Heart left ventricle (tissue), 16 donors: Measurements from ENCODE around the gene CLN3. TPM values are rescaled to one million over a fixed set of nuclear protein-coding genes. Genes with fewer than 3 reads are reported as not detected.
"Not testable (repeated sequence)": the region's sequence is repeated elsewhere in the genome, so short reads cannot be mapped to it uniquely, and the experiment has no call there.

Experiments
- ATAC-seq, 4 donors: fragments of 200-7000 bp; cut with Tn5 transposase; one replicate each; pipeline ENCODE4 v1.9.1; 2020 to 2022; ENCODE audit warnings: moderate library complexity in 4 of 4, mild to moderate bottlenecking in 3 of 4, moderate number of reproducible peaks in 1 of 4
- DNase-seq, 5 donors: peaks; one replicate each; pipeline ENCODE4 v3.0.0-alpha.2; 2020
- H3K27ac ChIP-seq, 12 donors: fragments of 200-600 bp; sonication (generic) in 4 of 12; one replicate each; pipeline versions ENCODE4 v1.5.0 to v1.8.0; 2016 to 2022; ENCODE audit warnings: mild to moderate bottlenecking in 2 of 12
- H3K27me3 ChIP-seq, 9 donors: fragments of 200-600 bp; sonication (generic) in 2 of 9; one replicate each; pipeline versions ENCODE4 v1.5.1 to v1.8.0; 2016 to 2022; ENCODE audit warnings: mild to moderate bottlenecking in 3 of 9
- H3K36me3 ChIP-seq, 9 donors: fragments of 200-600 bp; sonication (generic) in 2 of 9; one replicate each; pipeline versions ENCODE4 v1.5.0 to v1.8.0; 2018 to 2022; ENCODE audit warnings: mild to moderate bottlenecking in 2 of 9
- H3K4me1 ChIP-seq, 12 donors: fragments of 200-600 bp; sonication (generic) in 4 of 12; one replicate each; pipeline versions ENCODE4 v1.5.0 to v1.8.0; 2016 to 2022; ENCODE audit warnings: mild to moderate bottlenecking in 3 of 12
- H3K4me3 ChIP-seq, 12 donors: fragments of 200-600 bp; sonication (generic) in 4 of 12; one replicate each; pipeline versions ENCODE4 v1.5.0 to v1.8.0; 2017 to 2022; ENCODE audit warnings: mild to moderate bottlenecking in 9 of 12, moderate library complexity in 4 of 12
- H3K9me3 ChIP-seq, 12 donors: fragments of 200-600 bp; sonication (generic) in 4 of 12; one replicate each; pipeline versions ENCODE4 v1.5.0 to v1.8.0; 2016 to 2022; ENCODE audit warnings: mild to moderate bottlenecking in 1 of 12
- POLR2A ChIP-seq, 2 donors: fragments of 450-650 bp; IDR thresholded peaks; one replicate each; pipeline ENCODE4 v1.6.1; 2017; ENCODE audit warnings: antibody characterized with exemption in 2 of 2, mild to moderate bottlenecking in 2 of 2, moderate library complexity in 2 of 2
- WGBS, 4 donors: extraction: QIAGEN DNeasy Blood & Tissue Kit in 2 of 4; methylation state at CpG; one replicate each; pipeline versions ENCODE4 v1.1.5 to v1.1.7; 2013 to 2018; 5-methylcytosine and 5-hydroxymethylcytosine counted together
- intact Hi-C, 10 donors: fragments of 100-400 bp; cut with DNase I; formaldehyde crosslinking; loops; one replicate each; pipeline versions ENCODE4 v1.11.1 to v1.14.2; 2022
- polyA plus RNA-seq, 2 donors: library from polyadenylated mRNA; stranded (reverse); fragments of 200-250 nt; gene quantifications; one replicate each; pipeline ENCODE4 v1.2.3, GENCODE V29; 2013
- total RNA-seq, 9 donors: library from RNA; depleted of rRNA in 2 of 9; stranded (reverse); fragments of >200 nt in 2 of 9; fragmentation: NEBNext Ultra II Directional in 3 of 9; extraction: Animal tissue kit (Norgen Biotek cat#: 25700) in 3 of 9; gene quantifications; one replicate each; pipeline versions ENCODE4 v1.1.0 to v1.2.4, GENCODE V29; 2016 to 2023
- TF ChIP-seq, protein P1 (sequence below), 12 donors: fragments of 200-600 bp; sonication (generic) in 4 of 12; IDR thresholded peaks; one replicate each; pipeline versions ENCODE4 v1.5.0 to v1.8.0; 2018 to 2022; ENCODE audit warnings: antibody characterized with exemption in 12 of 12, mild to moderate bottlenecking in 5 of 12
- donor health status: ischemic (EF 13 %, LVEDD 7.1; RV severe dilation, severe dysfunction).
- donor health status: healthy with polysubstance abuse.
- donor health status: DM: no; HTN: yes; CAD: no.
- donor health status: DM: no; HTN: no; CAD: no.
- donor health status: ischemic (EF 25% LVEDD 6.9; RV normal size, moderate dysfunction).
- donor health status: ischemic (EF 25% LVEDD 5.7; RV mildly dilated, moderate dysfunction).
- donor health status: healthy.
- donor health status: DM: yes; HTN: yes; CAD: no.
- donor health status: ischemic (EF 35%, LVEDD 5.7; RV mildly dilated, moderate dysfunction).
- donor health status: nonischemic (EF 11% LVEDD 7.7; RV severe dilation, severe dysfunction).
- donor health status: DM: yes; HTN: yes; CAD: no.
- donor health status: PGD.
- donor health status: ischemic (EF 29% LVEDD 5.4; RV normal size, mild dysfunction).
- donor health status: nonischemic (EF 23%, LVEDD 6.1; RV moderate dilation, normal function).

Gene CLN3
- total and polyA plus RNA-seq, 11 donors: 8.8 to 23.9 (median 14.2) TPM

- no peaks in the 10 kb centered on the region for H3K27me3 ChIP-seq
- no peaks in the 10 kb centered on the region for H3K4me1 ChIP-seq
- 93 to 97% (median 95%) methylated on average over 8 of the region's 8 CpGs for WGBS, 4 donors
- intact Hi-C loops: loop anchor here in 1 of 10 donors (10.0 kb wide), 1 partner anchor 71 kb away; no protein-coding TSS in a partner anchor
- H3K4me3 ChIP-seq: no peak overlapping the region
- TF ChIP-seq, protein P1, sequence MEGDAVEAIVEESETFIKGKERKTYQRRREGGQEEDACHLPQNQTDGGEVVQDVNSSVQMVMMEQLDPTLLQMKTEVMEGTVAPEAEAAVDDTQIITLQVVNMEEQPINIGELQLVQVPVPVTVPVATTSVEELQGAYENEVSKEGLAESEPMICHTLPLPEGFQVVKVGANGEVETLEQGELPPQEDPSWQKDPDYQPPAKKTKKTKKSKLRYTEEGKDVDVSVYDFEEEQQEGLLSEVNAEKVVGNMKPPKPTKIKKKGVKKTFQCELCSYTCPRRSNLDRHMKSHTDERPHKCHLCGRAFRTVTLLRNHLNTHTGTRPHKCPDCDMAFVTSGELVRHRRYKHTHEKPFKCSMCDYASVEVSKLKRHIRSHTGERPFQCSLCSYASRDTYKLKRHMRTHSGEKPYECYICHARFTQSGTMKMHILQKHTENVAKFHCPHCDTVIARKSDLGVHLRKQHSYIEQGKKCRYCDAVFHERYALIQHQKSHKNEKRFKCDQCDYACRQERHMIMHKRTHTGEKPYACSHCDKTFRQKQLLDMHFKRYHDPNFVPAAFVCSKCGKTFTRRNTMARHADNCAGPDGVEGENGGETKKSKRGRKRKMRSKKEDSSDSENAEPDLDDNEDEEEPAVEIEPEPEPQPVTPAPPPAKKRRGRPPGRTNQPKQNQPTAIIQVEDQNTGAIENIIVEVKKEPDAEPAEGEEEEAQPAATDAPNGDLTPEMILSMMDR (IDR thresholded peaks at IDR 0.05): no peak
- TF ChIP-seq POLR2A (IDR thresholded peaks at IDR 0.05): no peak
- H3K27ac ChIP-seq: no peak overlapping the region
- ATAC-seq (no peak), DNase-seq (no peak)
- H3K9me3 ChIP-seq: no peaks in the 10 kb centered on the region
- H3K36me3 ChIP-seq: peaks cover 0 to 62% (median 48%) of the 10 kb centered on the region in 9 donors
Observed at GRCh38 chr16:28473714-28474265, 18.1 kb downstream of the CLN3 start.

DNA sequence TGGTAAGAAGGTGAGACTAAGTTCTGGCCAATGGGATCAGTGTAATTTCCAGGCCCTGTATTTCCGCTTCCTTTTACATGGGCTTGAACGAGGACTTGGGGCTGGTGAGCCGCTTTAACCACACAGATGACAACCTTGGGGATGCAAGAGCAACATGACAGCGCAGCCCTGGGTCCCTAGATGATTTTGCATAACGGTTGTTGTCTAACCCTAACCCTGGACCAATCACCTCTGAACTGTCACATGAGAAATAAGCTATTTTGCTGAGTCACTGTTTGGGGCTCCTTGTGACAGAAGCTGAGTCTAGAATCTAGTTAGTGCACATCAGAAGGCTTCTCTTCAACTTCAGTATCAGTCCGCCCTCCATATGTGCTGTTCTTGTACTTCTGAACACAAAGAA, 44.8 kb downstream of the CLN3 start:
- H3K9me3 ChIP-seq, H3K27ac ChIP-seq, H3K27me3 ChIP-seq, ATAC-seq, H3K4me3 ChIP-seq, DNase-seq, H3K4me1 ChIP-seq, H3K36me3 ChIP-seq, intact Hi-C loops: not testable (repeated sequence)
- WGBS, 4 donors: no CpG with 5 or more reads among the region's 6 CpGs

- H3K4me1 ChIP-seq, H3K27ac ChIP-seq, H3K36me3 ChIP-seq, ATAC-seq, intact Hi-C loops, H3K27me3 ChIP-seq, DNase-seq, H3K9me3 ChIP-seq, H3K4me3 ChIP-seq: not testable (repeated sequence)
- WGBS, 4 donors: no CpG with 5 or more reads among the region's 4 CpGs
Observed at GRCh38 chr16:28446388-28446787, 45.5 kb downstream of the CLN3 start.

DNA sequence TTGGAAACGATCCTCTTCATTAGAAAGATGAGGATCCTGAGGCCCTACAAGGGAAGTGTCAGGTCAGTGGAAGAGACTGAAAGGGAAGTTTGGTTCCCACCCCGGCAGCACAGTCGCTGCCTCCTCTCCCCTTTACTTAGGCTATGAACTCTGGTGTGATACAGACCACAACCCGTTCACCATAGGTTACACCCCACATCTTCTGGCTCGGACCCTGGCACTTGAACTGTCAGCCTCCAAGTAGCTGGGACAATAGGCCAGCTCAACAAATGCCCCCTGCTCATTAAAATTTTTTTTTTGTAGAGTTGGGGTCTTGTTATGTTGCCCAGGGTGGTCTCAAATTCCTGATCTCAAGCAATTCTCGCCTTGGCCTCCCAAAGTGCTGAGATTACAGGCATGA, 47.9 kb downstream of the CLN3 start:
- ATAC-seq, H3K4me3 ChIP-seq, H3K9me3 ChIP-seq, H3K36me3 ChIP-seq, intact Hi-C loops, H3K4me1 ChIP-seq, H3K27ac ChIP-seq, H3K27me3 ChIP-seq: not testable (repeated sequence)
- peak in 2 of 5 donors; percentile 3 to 24 for DNase-seq
- WGBS, 4 donors: 72 to 77% (median 75%) methylated on average over 3 to 4 of the region's 6 CpGs

DNA sequence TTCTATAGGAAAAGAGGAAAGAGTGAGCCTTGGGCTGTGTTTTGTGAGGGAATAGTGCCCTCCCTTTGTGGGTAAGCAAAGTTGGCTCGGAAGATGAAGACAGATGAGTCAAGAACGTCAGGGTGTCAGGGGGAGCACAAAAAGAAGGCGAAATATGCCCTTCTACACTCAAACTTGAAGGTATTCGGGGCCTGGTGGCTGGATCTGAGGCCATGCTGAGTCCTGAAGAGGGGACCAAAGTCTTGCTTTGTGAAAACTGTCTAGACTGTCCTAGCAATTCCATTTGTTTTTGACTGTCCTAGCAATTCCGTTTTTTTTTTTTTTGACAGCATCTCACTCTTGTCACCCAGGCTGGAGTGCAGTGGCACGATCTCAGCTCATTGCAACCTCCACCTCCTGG, 53.0 kb downstream of the CLN3 start:
- ATAC-seq, H3K27ac ChIP-seq, H3K4me1 ChIP-seq, H3K4me3 ChIP-seq, intact Hi-C loops, H3K27me3 ChIP-seq, H3K9me3 ChIP-seq, H3K36me3 ChIP-seq: not testable (repeated sequence)
- 57 to 82% (median 78%) methylated on average over 3 to 4 of the region's 6 CpGs for WGBS, 4 donors
- DNase-seq: peak in 1 of 5 donors; percentile 11

DNA sequence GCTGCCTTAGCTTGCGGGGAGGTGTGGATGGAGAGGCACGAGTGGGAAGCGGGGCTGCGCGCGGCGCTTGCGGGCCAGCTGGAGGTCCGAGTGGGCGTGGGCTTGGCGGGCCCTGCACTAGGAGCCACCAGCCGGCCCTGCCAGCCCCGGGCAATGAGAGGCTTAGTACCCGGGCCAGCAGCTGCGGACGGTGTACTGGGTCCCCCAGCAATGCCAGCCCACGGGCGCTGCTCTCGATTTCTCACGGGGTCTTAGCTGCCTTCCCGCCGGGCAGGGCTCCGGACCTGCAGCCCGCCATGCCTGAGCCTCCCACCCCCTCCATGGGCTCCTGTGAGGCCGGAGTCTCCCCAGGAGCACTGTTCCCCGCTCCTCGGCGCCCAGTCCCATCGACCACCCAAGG, 56.5 kb downstream of the CLN3 start:
- H3K36me3 ChIP-seq, H3K9me3 ChIP-seq, H3K4me3 ChIP-seq, H3K27ac ChIP-seq, H3K4me1 ChIP-seq, ATAC-seq, H3K27me3 ChIP-seq, intact Hi-C loops: not testable (repeated sequence)
- DNase-seq: peak in 2 of 5 donors; percentile 6 to 40
- 95 to 96% (median 96%) methylated on average over 9 to 21 of the region's 29 CpGs; no CpG with 5 or more reads in 1 of the 4 donors for WGBS, 4 donors

Other genes with a start within 250 kb of the CLN3 start
- 1 to 10 TPM in 8 of 9 donors, under 1 TPM in 1; 0.94 to 6.1 (median 2.4) TPM for gene SBK1, start 199.5 kb downstream of the CLN3 start, total RNA-seq
- 1 to 10 TPM in 1 of 2 donors, under 1 TPM in 1; 0.69 to 2.9 TPM for gene SBK1, start 199.5 kb downstream of the CLN3 start, polyA plus RNA-seq
- gene NPIPB6, start 128.6 kb downstream of the CLN3 start, total RNA-seq: 1 to 10 TPM in 1 of 9 donors, under 1 TPM in 4, not detected in 4; 0.58 to 1.1 (median 0.72) TPM
- gene NPIPB6, start 128.6 kb downstream of the CLN3 start, polyA plus RNA-seq: under 1 TPM; 0.10 to 0.42 TPM
- 100 to 1,000 TPM in 2 of 9 donors, 10 to 100 TPM in 4, 1 to 10 TPM in 3; 2.7 to 151 (median 43.1) TPM for gene EIF3CL, start 88.2 kb downstream of the CLN3 start, total RNA-seq
- 10 to 100 TPM; 40.7 to 84.1 TPM for gene EIF3CL, start 88.2 kb downstream of the CLN3 start, polyA plus RNA-seq
- gene NPIPB7, start 19.7 kb downstream of the CLN3 start, total RNA-seq: not detected
- gene NPIPB7, start 19.7 kb downstream of the CLN3 start, polyA plus RNA-seq: under 1 TPM in 1 of 2 donors, not detected in 1; 0.07 TPM
- gene APOBR, start 2.6 kb upstream of the CLN3 start, total RNA-seq: 1 to 10 TPM in 3 of 9 donors, under 1 TPM in 6; 0.15 to 4.7 (median 0.79) TPM
- gene APOBR, start 2.6 kb upstream of the CLN3 start, polyA plus RNA-seq: 1 to 10 TPM in 1 of 2 donors, under 1 TPM in 1; 0.50 to 1.4 TPM
- gene IL27, start 14.8 kb upstream of the CLN3 start, total RNA-seq: 1 to 10 TPM in 1 of 9 donors, not detected in 8; 1.4 TPM
- under 1 TPM; 0.07 to 0.34 TPM for gene IL27, start 14.8 kb upstream of the CLN3 start, polyA plus RNA-seq
- 10 to 100 TPM in 8 of 9 donors, 1 to 10 TPM in 1; 5.7 to 43.8 (median 26.2) TPM for gene NUPR1, start 46.9 kb upstream of the CLN3 start, total RNA-seq
- gene NUPR1, start 46.9 kb upstream of the CLN3 start, polyA plus RNA-seq: 100 to 1,000 TPM in 1 of 2 donors, 10 to 100 TPM in 1; 64.9 to 103 TPM
- gene SGF29, start 61.8 kb upstream of the CLN3 start, total RNA-seq: 10 to 100 TPM; 11.1 to 27.9 (median 15.6) TPM
- 10 to 100 TPM; 14.4 to 20.9 TPM for gene SGF29, start 61.8 kb upstream of the CLN3 start, polyA plus RNA-seq
- 1 to 10 TPM in 3 of 9 donors, under 1 TPM in 6; 0.39 to 2.4 (median 0.70) TPM for gene SULT1A2, start 105.0 kb upstream of the CLN3 start, total RNA-seq
- under 1 TPM; 0.37 to 0.80 TPM for gene SULT1A2, start 105.0 kb upstream of the CLN3 start, polyA plus RNA-seq
- gene SULT1A1, start 118.0 kb upstream of the CLN3 start, total RNA-seq: 10 to 100 TPM in 8 of 9 donors, 1 to 10 TPM in 1; 8.7 to 35.9 (median 20.6) TPM
- 10 to 100 TPM in 1 of 2 donors, 1 to 10 TPM in 1; 6.9 to 12.3 TPM for gene SULT1A1, start 118.0 kb upstream of the CLN3 start, polyA plus RNA-seq
- 1 to 10 TPM in 1 of 9 donors, not detected in 8; 1.0 TPM for gene NPIPB8, start 146.0 kb upstream of the CLN3 start, total RNA-seq
- gene NPIPB8, start 146.0 kb upstream of the CLN3 start, polyA plus RNA-seq: under 1 TPM in 1 of 2 donors, not detected in 1; 0.10 TPM
- 100 to 1,000 TPM; 168 to 667 (median 433) TPM for gene EIF3C, start 219.4 kb upstream of the CLN3 start, total RNA-seq
- 100 to 1,000 TPM; 467 to 477 TPM for gene EIF3C, start 219.4 kb upstream of the CLN3 start, polyA plus RNA-seq